BJ (cell line): Measurements from ENCODE around the gene TPRN. TPM values are rescaled to one million over a fixed set of nuclear protein-coding genes. Genes with fewer than 3 reads are reported as not detected.
"Not testable (repeated sequence)": the region's sequence is repeated elsewhere in the genome, so short reads cannot be mapped to it uniquely, and the experiment has no call there.

Experiments
- CTCF ChIA-PET: fragments of 350-600 bp; formaldehyde crosslinking; extraction: SDS; loops from one replicate; lab custom pipeline; 2021; ENCODE audit warnings: antibody characterized with exemption, inconsistent platforms; lab: Yijun Ruan, JAX
- POLR2A ChIA-PET: fragments of 300-600 bp; sonication (Branson Sonifier 250); formaldehyde crosslinking; extraction: SDS; loops from one replicate; lab custom pipeline; 2021; ENCODE audit warnings: antibody characterized with exemption; lab: Charles Lee
- DNase-seq: peaks from one replicate; pipeline ENCODE4 v3.0.0-alpha.2; 2011; ENCODE audit warnings: low read depth
- H3K27me3 ChIP-seq: 2 replicates; pipeline ENCODE4 v1.6.0; 2011; ENCODE audit warnings: low read length; ENCODE audit not compliant: control insufficient read depth, insufficient read depth
- H3K36me3 ChIP-seq: 2 replicates; pipeline ENCODE4 v1.5.1; 2011; ENCODE audit warnings: low read length; ENCODE audit not compliant: control insufficient read depth, insufficient read depth
- H3K4me3 ChIP-seq: 2 replicates; pipeline ENCODE4 v1.5.1; 2011; ENCODE audit warnings: low read depth, mild to moderate bottlenecking, control low read depth, low read length
- CTCF ChIP-seq: IDR thresholded peaks from 2 replicates; pipeline ENCODE4 v1.5.1; 2011; ENCODE audit warnings: low read depth, mild to moderate bottlenecking, control low read depth, inconsistent platforms, low read length, moderate library complexity; ENCODE audit not compliant: insufficient read depth
- polyA plus RNA-seq: library from polyadenylated mRNA; depleted of rRNA; stranded (reverse); fragments of >200 nt; gene quantifications from 2 replicates; pipeline ENCODE4 v1.2.3, GENCODE V29; 2011

Gene TPRN
- polyA plus RNA-seq, 1 experiment: 3.5 TPM

- DNase-seq: no peak
- Histone ChIP-seq H3K4me3 (no peak overlapping the region), H3K36me3 (peaks cover 11% of the 10 kb centered on the region), H3K27me3 (no peaks in the 10 kb centered on the region; the same call in 1 of the 2 replicates)
- no peak for TF ChIP-seq CTCF
- POLR2A ChIA-PET: interaction anchor here (0.9 kb wide), 1 partner anchor 10 kb away, joined by 3 read pairs; the partner anchor contains the start of gene NELFB
- CTCF ChIA-PET: interaction anchor here (0.6 to 2.5 kb wide), 4 partner anchors 8 to 181 kb away, joined by 3 to 10 read pairs (median 4); no protein-coding TSS in a partner anchor
Observed at GRCh38 chr9:137244486-137245449, 44.2 kb upstream of the TPRN start.

GRCh38 chr9:137243626-137244485, 43.3 kb upstream of the TPRN start:
- Histone ChIP-seq H3K4me3 (no peak overlapping the region), H3K36me3 (peaks cover 11% of the 10 kb centered on the region), H3K27me3 (no peaks in the 10 kb centered on the region)
- ChIA-PET POLR2A (interaction anchor here (0.9 kb wide), 1 partner anchor 11 kb away, joined by 3 read pairs; the partner anchor contains the start of gene NELFB), CTCF (interaction anchor here (1.3 to 2.5 kb wide), 5 partner anchors 7 to 180 kb away, joined by 3 to 10 read pairs (median 5); partner anchors contain the start of genes RNF224 and STPG3)
- no peak for DNase-seq
- TF ChIP-seq CTCF: 0 out of 2 replicates have a peak, but pooled peaks have one; percentile 7

- CTCF ChIA-PET: interaction anchor here (1.0 to 1.7 kb wide), 5 partner anchors 8 to 300 kb away, joined by 3 to 5 read pairs (median 3); partner anchors contain the start of genes NELFB, RNF224 and STPG3
- not testable (repeated sequence) for H3K27me3 ChIP-seq, H3K4me3 ChIP-seq, DNase-seq
- peaks cover 11% of the 10 kb centered on the region for H3K36me3 ChIP-seq
- POLR2A ChIA-PET: interaction anchor here (1.4 kb wide), 1 partner anchor 11 kb away, joined by 4 read pairs; the partner anchor contains the start of gene NELFB
Observed at GRCh38 chr9:137243266-137243625, 42.7 kb upstream of the TPRN start.

GRCh38 chr9:137242269-137243203, 42.0 kb upstream of the TPRN start:
- no peak for TF ChIP-seq CTCF
- no peaks in the 10 kb centered on the region for H3K27me3 ChIP-seq
- ChIA-PET POLR2A (interaction anchor here (1.4 kb wide), 1 partner anchor 12 kb away, joined by 4 read pairs; the partner anchor contains the start of gene NELFB), CTCF (interaction anchor here (1.0 to 1.7 kb wide), 6 partner anchors 9 to 300 kb away, joined by 3 to 6 read pairs (median 4); partner anchors contain the start of genes NELFB, RNF224 and STPG3)
- peak overlapping the region; percentile 97 for H3K4me3 ChIP-seq
- DNase-seq: no peak
- H3K36me3 ChIP-seq: peaks cover 11% of the 10 kb centered on the region
